Parathyroid adenoma (tissue), 2 donors: ENCODE results near the gene TPD52L1.

Experiments
- H2AFZ ChIP-seq: fragments of 300-600 bp; sonication (generic); one replicate; pipeline ENCODE4 v1.7.0; 2017; ENCODE audit warnings: antibody characterized with exemption, mild to moderate bottlenecking
- H3K27ac ChIP-seq: fragments of 300-600 bp; sonication (generic); one replicate; pipeline ENCODE4 v1.7.0; 2017
- H3K27me3 ChIP-seq: fragments of 300-600 bp; sonication (generic); one replicate; pipeline ENCODE4 v1.7.0; 2017; ENCODE audit warnings: low read length; ENCODE audit not compliant: control insufficient read depth, insufficient read depth
- H3K36me3 ChIP-seq: fragments of 300-600 bp; sonication (generic); one replicate; pipeline ENCODE4 v1.7.0; 2017; ENCODE audit warnings: low read length; ENCODE audit not compliant: control insufficient read depth, insufficient read depth
- H3K4me1 ChIP-seq: fragments of 300-600 bp; sonication (generic); one replicate; pipeline ENCODE4 v1.7.0; 2017; ENCODE audit warnings: control low read depth
- H3K4me2 ChIP-seq: fragments of 300-600 bp; sonication (generic); one replicate; pipeline ENCODE4 v1.7.0; 2017; ENCODE audit warnings: low read length
- H3K4me3 ChIP-seq: fragments of 300-600 bp; sonication (generic); one replicate; pipeline ENCODE4 v1.7.0; 2017; ENCODE audit warnings: low read depth, low read length
- H3K79me2 ChIP-seq: fragments of 300-600 bp; sonication (generic); one replicate; pipeline ENCODE4 v1.7.0; 2017; ENCODE audit warnings: control low read depth
- H3K9ac ChIP-seq: fragments of 300-600 bp; sonication (generic); one replicate; pipeline ENCODE4 v1.7.0; 2017; ENCODE audit warnings: mild to moderate bottlenecking
- H3K9me3 ChIP-seq: fragments of 300-600 bp; sonication (generic); one replicate; pipeline ENCODE4 v1.7.0; 2017; ENCODE audit warnings: low read length; ENCODE audit not compliant: control insufficient read depth
- CTCF ChIP-seq: fragments of 300-600 bp; sonication (generic); IDR thresholded peaks from one replicate; pipeline ENCODE4 v1.7.0; 2017; ENCODE audit warnings: antibody characterized with exemption, mild to moderate bottlenecking
- donor health status: primary hyperparathyroidism.

The TPD52L1 gene

GRCh38 chr6:125312478-125312877 lies 158.9 kb downstream of the TPD52L1 start:
- Histone ChIP-seq H3K9me3 (no peaks in the 10 kb centered on the region), H3K4me2 (no peak overlapping the region), H3K4me3 (no peak overlapping the region), H3K27ac (no peak overlapping the region), H2AFZ (no peak overlapping the region), H3K36me3 (no peaks in the 10 kb centered on the region), H3K9ac (no peak overlapping the region), H3K79me2 (no peaks in the 10 kb centered on the region), H3K27me3 (no peaks in the 10 kb centered on the region), H3K4me1 (peaks cover 6% of the 10 kb centered on the region)
- TF ChIP-seq CTCF = no peak

- TF ChIP-seq CTCF = no peak
- H3K79me2 ChIP-seq = no peaks in the 10 kb centered on the region
- no peaks in the 10 kb centered on the region for H3K36me3 ChIP-seq
- H2AFZ ChIP-seq = no peak overlapping the region
- H3K4me3 ChIP-seq = no peak overlapping the region
- no peaks in the 10 kb centered on the region for H3K27me3 ChIP-seq
- H3K27ac ChIP-seq = no peak overlapping the region
- no peak overlapping the region for H3K4me2 ChIP-seq
- H3K9ac ChIP-seq = no peak overlapping the region
- peaks cover 1% of the 10 kb centered on the region for H3K4me1 ChIP-seq
- no peaks in the 10 kb centered on the region for H3K9me3 ChIP-seq
Measured at GRCh38 chr6:125312950-125313349, 159.4 kb downstream of the TPD52L1 start.
